ENCODE measurements around the gene ARSA. TPM values are rescaled to one million over a fixed set of nuclear protein-coding genes. Genes with fewer than 3 reads are reported as not detected.

The ARSA gene
- total RNA-seq, 3 donors from 2014 or later (not counting 1 experiment from before 2014, with no cell fraction given): 69.2 to 77.8 (median 69.3) TPM

- WGBS (ENCODE audit: insufficient coverage): 31% methylated on average over 11 of the region's 11 CpGs
- H3K27ac ChIP-seq (ENCODE audit: low read length): no peak overlapping the region
- Mint-ChIP-seq H3K4me1 (peaks cover 0 to 38% of the 10 kb centered on the region in 2 donors), H3K4me3 (no peak overlapping the region), H3K27me3 (ENCODE audit: low read depth in 2 of 2) (peaks cover 47 to 52% of the 10 kb centered on the region in 2 donors), H3K27ac (peak overlapping the region in 1 of 2 donors; percentile 54), H3K9me3 (no peaks in the 10 kb centered on the region), H3K36me3 (no peaks in the 10 kb centered on the region)
- no peak for TF ChIP-seq CTCF (IDR thresholded peaks at IDR 0.05)
- intact Hi-C loops (cut with micrococcal nuclease): no loop called here
- DNase-seq (no peak), ATAC-seq (peak in 1 of 3 donors; percentile 27)
- no peaks in the 10 kb centered on the region for H3K9me3 ChIP-seq (ENCODE audit: control insufficient read depth, insufficient read depth, low read length)
- H3K36me3 ChIP-seq (ENCODE audit: control insufficient read depth, insufficient read depth, low read length): no peaks in the 10 kb centered on the region
- no peak overlapping the region for H3K4me3 ChIP-seq (ENCODE audit: low read length)
- H3K4me1 ChIP-seq (ENCODE audit: control insufficient read depth, insufficient read depth, low read length): peaks cover 18% of the 10 kb centered on the region
- H3K27me3 ChIP-seq (ENCODE audit: control insufficient read depth, insufficient read depth, low read length): peaks cover 33% of the 10 kb centered on the region
Measured at GRCh38 chr22:50671641-50672040, 43.7 kb upstream of the ARSA start.

DNA sequence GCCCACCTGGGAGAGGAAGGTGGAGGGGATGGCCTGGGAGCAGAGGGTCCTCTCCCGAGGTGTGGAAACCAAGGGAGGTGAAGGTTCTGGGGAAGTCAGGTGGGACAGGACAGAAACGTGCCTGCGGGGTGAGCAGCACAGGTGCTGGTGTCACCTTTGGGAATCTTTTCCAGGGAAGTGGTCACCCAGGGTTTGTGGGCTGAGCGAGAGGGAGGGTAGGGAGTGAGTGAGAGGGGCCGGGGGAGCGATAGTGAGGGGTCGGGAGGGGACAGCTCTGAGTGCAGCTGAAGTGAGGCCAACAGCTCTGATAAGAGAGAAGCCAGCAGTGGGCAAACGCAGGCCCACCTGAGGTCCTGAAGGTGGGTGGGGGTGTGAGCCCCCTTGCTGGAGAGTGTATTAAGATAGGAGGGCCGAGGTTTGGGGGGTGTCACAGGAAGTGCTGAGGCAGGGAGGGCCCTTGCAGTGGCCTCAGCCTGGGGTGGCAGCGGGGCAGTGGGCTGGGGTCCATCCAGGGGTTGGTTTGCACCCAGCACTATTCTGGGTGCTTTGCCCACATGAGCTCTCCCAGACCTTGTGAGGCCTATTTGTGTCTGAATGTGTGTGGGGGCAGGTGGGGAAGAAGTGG, 43.1 kb upstream of the ARSA start:
- no peaks in the 10 kb centered on the region for H3K9me3 Mint-ChIP-seq
- H3K4me3 Mint-ChIP-seq: peak overlapping the region; percentile 14
- H3K4me1 ChIP-seq (ENCODE audit: control insufficient read depth, insufficient read depth, low read length): peaks cover 18% of the 10 kb centered on the region
- H3K9me3 ChIP-seq (ENCODE audit: control insufficient read depth, insufficient read depth, low read length): no peaks in the 10 kb centered on the region
- WGBS (ENCODE audit: insufficient coverage): 68% methylated on average over 10 of the region's 10 CpGs
- DNase-seq (no peak), ATAC-seq (no peak)
- H3K36me3 Mint-ChIP-seq: no peaks in the 10 kb centered on the region
- peak overlapping the region in 1 of 2 donors; percentile 54 for H3K27ac Mint-ChIP-seq
- H3K27ac ChIP-seq (ENCODE audit: low read length): no peak overlapping the region
- H3K4me3 ChIP-seq (ENCODE audit: low read length): no peak overlapping the region
- peaks cover 46 to 48% of the 10 kb centered on the region in 2 donors for H3K27me3 Mint-ChIP-seq (ENCODE audit: low read depth in 2 of 2)
- H3K4me1 Mint-ChIP-seq: peaks cover 0 to 38% of the 10 kb centered on the region in 2 donors
- intact Hi-C loops (cut with micrococcal nuclease): no loop called here
- no peak for TF ChIP-seq CTCF (IDR thresholded peaks at IDR 0.05)
- peaks cover 33% of the 10 kb centered on the region for H3K27me3 ChIP-seq (ENCODE audit: control insufficient read depth, insufficient read depth, low read length)
- H3K36me3 ChIP-seq (ENCODE audit: control insufficient read depth, insufficient read depth, low read length): no peaks in the 10 kb centered on the region

DNA sequence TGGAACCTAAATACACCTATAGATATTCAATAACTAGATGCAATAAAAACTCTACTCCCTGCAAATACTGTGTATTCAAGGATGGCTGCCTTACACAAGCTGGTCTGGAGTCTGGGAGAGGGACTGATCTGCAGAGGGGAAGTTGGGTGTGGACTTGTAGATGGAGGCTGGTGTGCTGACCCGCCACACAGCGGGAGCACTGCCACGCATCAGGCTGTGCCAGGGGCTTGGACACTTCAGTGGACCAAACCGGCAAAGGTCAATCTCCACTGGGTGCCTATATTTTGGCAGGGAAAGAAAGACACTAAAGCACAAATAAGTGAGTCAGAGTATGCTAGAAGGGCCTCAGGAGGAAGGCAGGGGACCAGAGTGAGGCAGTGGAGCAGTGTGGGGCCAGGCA, 42.6 kb upstream of the ARSA start:
- Mint-ChIP-seq H3K4me3 (peak overlapping the region; percentile 14), H3K36me3 (no peaks in the 10 kb centered on the region), H3K4me1 (peaks cover 0 to 34% of the 10 kb centered on the region in 2 donors), H3K27me3 (ENCODE audit: low read depth in 2 of 2) (peaks cover 41 to 43% of the 10 kb centered on the region in 2 donors), H3K27ac (peak overlapping the region in 1 of 2 donors; percentile 54), H3K9me3 (no peaks in the 10 kb centered on the region)
- Histone ChIP-seq H3K27ac (ENCODE audit: low read length) (no peak overlapping the region), H3K27me3 (ENCODE audit: control insufficient read depth, insufficient read depth, low read length) (peaks cover 31% of the 10 kb centered on the region), H3K9me3 (ENCODE audit: control insufficient read depth, insufficient read depth, low read length) (no peaks in the 10 kb centered on the region), H3K36me3 (ENCODE audit: control insufficient read depth, insufficient read depth, low read length) (no peaks in the 10 kb centered on the region), H3K4me1 (ENCODE audit: control insufficient read depth, insufficient read depth, low read length) (peaks cover 18% of the 10 kb centered on the region), H3K4me3 (ENCODE audit: low read length) (no peak overlapping the region)
- intact Hi-C loops (cut with micrococcal nuclease): no loop called here
- WGBS (ENCODE audit: insufficient coverage): 86% methylated on average over 4 of the region's 4 CpGs
- TF ChIP-seq CTCF (IDR thresholded peaks at IDR 0.05): no peak
- DNase-seq (no peak), ATAC-seq (no peak)

- no peaks in the 10 kb centered on the region for H3K36me3 Mint-ChIP-seq
- WGBS (ENCODE audit: insufficient coverage): 50% methylated on average over 2 of the region's 2 CpGs
- Histone ChIP-seq H3K27me3 (ENCODE audit: control insufficient read depth, insufficient read depth, low read length) (peaks cover 4% of the 10 kb centered on the region), H3K4me3 (ENCODE audit: low read length) (no peak overlapping the region), H3K4me1 (ENCODE audit: control insufficient read depth, insufficient read depth, low read length) (no peaks in the 10 kb centered on the region), H3K27ac (ENCODE audit: low read length) (no peak overlapping the region), H3K36me3 (ENCODE audit: control insufficient read depth, insufficient read depth, low read length) (no peaks in the 10 kb centered on the region), H3K9me3 (ENCODE audit: control insufficient read depth, insufficient read depth, low read length) (no peaks in the 10 kb centered on the region)
- no peak for DNase-seq
- H3K27me3 Mint-ChIP-seq (ENCODE audit: low read depth in 2 of 2): peaks cover 15 to 32% of the 10 kb centered on the region in 2 donors
- H3K9me3 Mint-ChIP-seq: no peaks in the 10 kb centered on the region
- no peak overlapping the region for H3K27ac Mint-ChIP-seq
- H3K4me3 Mint-ChIP-seq: no peak overlapping the region
- TF ChIP-seq CTCF (IDR thresholded peaks at IDR 0.05): no peak
- H3K4me1 Mint-ChIP-seq: peaks cover 0 to 4% of the 10 kb centered on the region in 2 donors
- no peak for ATAC-seq
- intact Hi-C loops (cut with micrococcal nuclease): no loop called here
Measured at GRCh38 chr22:50665738-50666137, 37.8 kb upstream of the ARSA start.
